Measurements from ENCODE around the gene ZSWIM9.

- TF ChIP-seq CTCF (IDR thresholded peaks at IDR 0.05): no peak
- TF ChIP-seq POLR2A (IDR thresholded peaks at IDR 0.05): no peak
Measured at GRCh38 chr19:48206397-48207093, 36.1 kb downstream of the ZSWIM9 start.
